ACHN (cell line): ENCODE data around the gene ALDH1L2.
"Not testable (repeated sequence)": the region's sequence is repeated elsewhere in the genome, so short reads cannot be mapped to it uniquely, and the experiment has no call there.

Experiments used
- DNase-seq: peaks from one replicate; pipeline ENCODE4 v3.0.0-alpha.2; 2015
- in situ Hi-C: cut with HindIII; loops from 2 replicates; pipeline ENCODE4 v1.10.0; 2017; ENCODE audit warnings: low sequenced_read_pairs, low pct_ligation_motif_present, low pct_unique_long_range_greater_than_20kb

ALDH1L2 gene

GRCh38 chr12:104998423-104999346, 85.6 kb downstream of the ALDH1L2 start:
- in situ Hi-C loops = no loop called here
- DNase-seq = no peak

- no peak for DNase-seq
- in situ Hi-C loops = no loop called here
Observed at GRCh38 chr12:104997541-104997940, 86.7 kb downstream of the ALDH1L2 start.

- in situ Hi-C loops = no loop called here
- no peak for DNase-seq
Observed at GRCh38 chr12:104994336-104994735, 89.9 kb downstream of the ALDH1L2 start.

DNA sequence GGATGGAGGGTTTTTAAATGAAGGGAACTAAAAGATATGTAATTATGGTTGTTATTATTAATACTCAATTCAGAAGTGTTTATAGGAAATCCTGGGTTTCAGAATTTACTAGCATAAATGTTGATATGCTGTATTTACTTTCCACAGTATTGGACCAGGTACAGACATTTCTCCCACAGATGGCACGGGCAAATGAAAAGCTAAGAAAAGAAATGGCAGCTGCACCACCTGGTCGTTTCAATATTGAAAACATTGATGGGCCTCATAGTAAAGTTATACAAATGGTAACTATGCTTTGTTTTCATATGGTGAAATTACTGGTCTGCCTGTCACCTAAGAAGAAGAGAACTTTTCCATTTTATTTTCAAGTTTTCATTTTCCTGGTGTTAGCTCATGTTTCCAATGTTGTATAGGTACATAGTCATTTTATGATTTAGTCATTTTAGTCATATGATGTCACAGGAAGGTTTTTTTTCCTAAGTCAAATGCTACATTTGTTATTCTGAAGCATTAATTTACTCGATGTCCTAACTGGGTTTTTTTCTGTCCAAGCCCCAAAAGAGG, 92.6 kb downstream of the ALDH1L2 start:
- in situ Hi-C loops = no loop called here
- DNase-seq = no peak

- in situ Hi-C loops = no loop called here
- no peak for DNase-seq
Observed at GRCh38 chr12:104990950-104991349, 93.3 kb downstream of the ALDH1L2 start.

DNA sequence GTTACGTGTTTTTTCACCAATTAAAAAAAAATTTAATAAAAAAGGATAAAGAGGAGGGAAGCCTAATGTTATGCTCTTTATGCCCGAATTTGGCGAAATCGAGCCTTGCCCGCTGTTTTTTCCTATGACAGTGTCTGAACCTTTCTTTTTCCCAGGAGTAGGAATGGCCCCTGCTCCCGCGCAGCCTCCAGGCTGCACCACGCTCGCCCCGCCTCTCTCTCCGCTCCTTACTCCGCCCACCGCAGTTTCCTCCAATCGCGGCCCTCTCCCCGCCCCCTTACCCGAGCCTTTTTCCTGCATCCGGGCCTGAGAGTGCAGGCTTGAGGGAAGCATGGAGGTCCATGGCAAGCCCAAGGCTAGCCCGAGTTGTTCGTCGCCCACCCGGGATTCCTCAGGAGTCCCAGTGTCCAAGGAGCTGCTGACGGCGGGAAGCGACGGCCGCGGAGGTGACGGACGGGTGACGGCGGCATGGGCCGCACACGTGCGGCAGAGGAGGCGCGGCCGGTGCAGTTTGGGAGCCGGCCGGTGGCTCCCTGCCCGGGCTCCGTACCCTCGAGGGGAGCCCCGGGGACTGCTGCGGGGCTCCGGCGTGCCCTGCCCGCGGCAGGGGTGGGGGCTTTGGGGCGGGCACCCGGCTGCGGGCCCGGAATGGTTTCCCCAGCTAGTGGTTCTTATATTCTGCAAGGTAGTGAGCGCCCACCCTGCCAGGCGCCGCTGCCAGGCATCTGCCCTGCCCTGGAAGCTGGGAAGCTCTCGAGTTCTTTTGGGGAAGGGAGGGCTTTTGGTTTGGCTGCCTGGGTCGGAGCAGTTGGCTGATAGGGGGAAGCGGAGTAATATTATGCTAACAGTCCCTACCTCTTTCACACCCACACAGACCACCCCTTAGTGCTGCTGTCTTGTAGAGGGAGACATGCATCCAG, 98.0 kb downstream of the ALDH1L2 start, which contains the start of gene NOPCHAP1:
Gene NOPCHAP1 (plus strand): TSS at position 295 of the 920 bp plus-strand sequence. CDS start 37 bp downstream, at position 332.
- in situ Hi-C loops = no loop called here
- peak; percentile 96 for DNase-seq

- in situ Hi-C loops = no loop called here
- no peak for DNase-seq
Observed at GRCh38 chr12:104985206-104985605, 99.1 kb downstream of the ALDH1L2 start.

GRCh38 chr12:104977688-104978087, 106.6 kb downstream of the ALDH1L2 start:
- in situ Hi-C loops, DNase-seq: not testable (repeated sequence)

GRCh38 chr12:104976703-104977102, 107.6 kb downstream of the ALDH1L2 start:
- in situ Hi-C loops = no loop called here
- DNase-seq = no peak

DNA sequence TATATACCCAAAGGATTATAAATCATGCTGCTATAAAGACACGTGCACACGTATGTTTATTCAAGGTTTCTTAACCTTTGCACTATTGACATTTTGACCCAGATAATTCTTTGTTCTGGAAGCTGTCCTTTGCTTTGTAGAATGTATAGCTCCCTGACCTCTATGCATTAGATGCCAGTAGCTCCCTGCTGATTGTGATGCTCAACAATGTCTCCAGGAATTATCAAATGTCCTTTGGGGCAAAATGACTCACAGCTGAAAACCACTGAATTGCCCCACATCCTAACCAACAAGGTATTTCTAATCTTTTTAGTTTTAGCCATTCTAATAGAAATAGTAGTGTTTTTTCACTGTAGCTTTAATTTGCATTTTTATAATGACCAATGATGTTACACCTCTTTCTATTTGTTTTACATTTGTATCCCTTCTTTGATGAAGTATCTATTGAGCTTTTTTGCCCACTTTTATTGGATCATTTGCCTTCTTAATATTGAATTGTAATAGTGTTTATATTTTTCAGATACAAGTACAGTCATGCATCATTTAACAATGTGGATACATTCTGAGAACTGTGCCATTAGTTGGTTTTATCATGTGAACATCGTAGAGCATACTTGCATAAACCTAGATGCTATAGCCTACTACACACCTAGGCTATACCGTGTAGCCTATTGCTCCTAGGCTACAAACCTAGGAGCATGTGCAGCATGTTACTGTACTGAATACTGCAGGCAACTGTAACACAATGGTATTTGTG, 108.5 kb downstream of the ALDH1L2 start:
- no peak for DNase-seq
- in situ Hi-C loops = no loop called here

- in situ Hi-C loops = no loop called here
- no peak for DNase-seq
Observed at GRCh38 chr12:104974626-104975290, 109.5 kb downstream of the ALDH1L2 start.

DNA sequence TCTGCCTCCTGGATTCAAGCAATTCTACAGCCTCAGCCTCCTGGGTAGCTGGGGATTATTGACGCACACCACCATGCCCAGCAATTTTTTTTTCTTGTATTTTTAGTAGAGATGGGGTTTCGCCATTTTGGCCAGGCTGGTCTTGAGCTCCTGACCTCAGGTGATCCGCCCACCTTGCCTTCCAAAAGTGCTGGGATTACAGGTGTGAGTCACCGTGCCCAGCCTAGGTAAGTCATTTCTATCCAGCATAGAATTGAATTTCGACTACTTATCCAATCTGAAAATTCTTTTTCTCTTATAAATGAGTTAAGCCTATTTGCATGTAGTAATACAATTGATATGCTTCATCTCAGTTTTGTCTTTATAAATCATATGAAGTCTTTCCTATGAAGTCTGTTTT, 111.0 kb downstream of the ALDH1L2 start:
- no peak for DNase-seq
- in situ Hi-C loops = no loop called here

- DNase-seq = no peak
- in situ Hi-C loops = no loop called here
Observed at GRCh38 chr12:104971306-104971705, 113.0 kb downstream of the ALDH1L2 start.
